GM12878 (cell line): ENCODE data around the gene HSPB1. TPM values are rescaled to one million over a fixed set of nuclear protein-coding genes. Genes with fewer than 3 reads are reported as not detected.

Experiments
- ATAC-seq: fragments of 200-7000 bp; cut with Tn5 transposase; 3 replicates; pipeline ENCODE4 v1.9.1; 2020; ENCODE audit warnings: mild to moderate bottlenecking, moderate library complexity
- BruUV-seq: library from RNA; stranded (reverse); fragments of 400-500 nt; replicated peaks from 2 replicates; lab custom pipeline; 2021; lab: Mats Ljungman, UMichigan
- CTCF ChIA-PET: fragments of 300-600 bp; sonication (Branson Sonifier 250); formaldehyde crosslinking; extraction: SDS; loops from one replicate; lab custom pipeline; 2021; ENCODE audit warnings: inconsistent platforms; lab: Yijun Ruan, JAX
- POLR2A ChIA-PET: fragments of 350-600 bp; formaldehyde crosslinking; extraction: SDS; loops from one replicate; lab custom pipeline; 2021; ENCODE audit warnings: inconsistent platforms; lab: Charles Lee
- RAD21 ChIA-PET: fragments of 300-600 bp; sonication (Branson Sonifier 250); formaldehyde crosslinking; loops from one replicate; lab custom pipeline; 2023; ENCODE audit warnings: antibody characterized with exemption; ENCODE audit not compliant: unreplicated experiment; lab: Charles Lee
- SMC1A ChIA-PET: fragments of 300-600 bp; sonication (Branson Sonifier 250); formaldehyde crosslinking; loops from one replicate; lab custom pipeline; 2023; ENCODE audit not compliant: unreplicated experiment, uncharacterized antibody; lab: Charles Lee
- DNase-seq: peaks from one replicate; pipeline ENCODE4 v3.0.0-alpha.2; 2011; ENCODE audit warnings: low read depth, low spot score
- FAIRE-seq: peaks from 3 replicates; lab custom pipeline; 2011; peaks lifted over from hg19 to GRCh38; lab: Jason Lieb, UNC
- H2AFZ ChIP-seq: 2 replicates; pipeline ENCODE4 v1.6.0; 2011; ENCODE audit warnings: low read depth, low read length, control low read depth; ENCODE audit not compliant: control insufficient read depth
- H3K27ac ChIP-seq: 2 replicates; pipeline ENCODE4 v1.5.1; 2011; ENCODE audit warnings: control low read depth; ENCODE audit not compliant: control insufficient read depth, insufficient read depth
- H3K27me3 ChIP-seq, 2 experiments: replicated peaks in 1 of 2; 2 replicates each; pipeline versions ENCODE4 v1.6.0 to v1.6.1; 2011; ENCODE audit warnings: low read length in 1 of 2; ENCODE audit not compliant: control insufficient read depth in 2 of 2, insufficient read depth in 2 of 2
- H3K36me3 ChIP-seq, 2 experiments: 2 replicates each; pipeline ENCODE4 v1.5.1; 2011; ENCODE audit warnings: low read length in 1 of 2; ENCODE audit not compliant: control insufficient read depth in 2 of 2, insufficient read depth in 2 of 2
- H3K4me1 ChIP-seq: 2 replicates; pipeline ENCODE4 v1.6.1; 2011; ENCODE audit warnings: mild to moderate bottlenecking, low read length, moderate library complexity, mixed read lengths; ENCODE audit not compliant: control insufficient read depth, insufficient read depth
- H3K4me2 ChIP-seq: 2 replicates; pipeline ENCODE4 v1.6.0; 2011; ENCODE audit warnings: control low read depth; ENCODE audit not compliant: control insufficient read depth, insufficient read depth
- H3K4me3 ChIP-seq: fragments of 200-600 bp; sonication (generic); 2 replicates; pipeline ENCODE4 v1.5.1; 2016
- H3K79me2 ChIP-seq: 2 replicates; pipeline ENCODE4 v1.6.0; 2011; ENCODE audit warnings: low read length; ENCODE audit not compliant: control insufficient read depth, insufficient read depth
- H3K9ac ChIP-seq: 2 replicates; pipeline ENCODE4 v1.8.0; 2011; ENCODE audit warnings: low read length, control low read depth, mixed read lengths; ENCODE audit not compliant: control insufficient read depth, insufficient read depth
- H3K9me3 ChIP-seq: replicated peaks from 3 replicates; pipeline ENCODE4 v1.5.1; 2011; ENCODE audit warnings: mild to moderate bottlenecking, low read length; ENCODE audit not compliant: control insufficient read depth, insufficient read depth
- H4K20me1 ChIP-seq: 2 replicates; pipeline ENCODE4 v1.6.0; 2011; ENCODE audit not compliant: control insufficient read depth, insufficient read depth
- CBFB ChIP-seq: IDR thresholded peaks from 2 replicates; pipeline ENCODE4 v1.6.1; 2016; ENCODE audit warnings: antibody characterized with exemption, low read depth
- EP300 ChIP-seq, 2 experiments: fragments of 150-350 bp in 1 of 2; IDR thresholded peaks; 2 replicates each; pipeline ENCODE4 v1.6.1; 2011 to 2012; ENCODE audit warnings: low read depth in 2 of 2, low read length in 2 of 2, borderline replicate concordance in 1 of 2, improper control_type of control experiment in 1 of 2, inconsistent platforms in 1 of 2; ENCODE audit not compliant: control insufficient read depth in 1 of 2
- HDAC2 ChIP-seq: fragments of 200-600 bp; sonication (generic); IDR thresholded peaks from 2 replicates; pipeline ENCODE4 v1.6.1; 2017
- IKZF2 ChIP-seq, 2 experiments: fragments of 450-650 bp; IDR thresholded peaks; 2 replicates each; pipeline ENCODE4 v1.6.1; 2017; ENCODE audit warnings: mild to moderate bottlenecking in 2 of 2, moderate library complexity in 2 of 2
- IRF3 ChIP-seq: fragments of 450-650 bp; IDR thresholded peaks from 2 replicates; pipeline ENCODE4 v1.6.1; 2014; ENCODE audit warnings: mild to moderate bottlenecking
- MAX ChIP-seq: IDR thresholded peaks from 2 replicates; pipeline ENCODE4 v1.6.1; 2012; ENCODE audit warnings: low read depth, low read length, improper control_type of control experiment
- MYC ChIP-seq: IDR thresholded peaks from 2 replicates; pipeline ENCODE4 v1.6.1; 2011; ENCODE audit warnings: mild to moderate bottlenecking, low read length, moderate library complexity, inconsistent platforms; ENCODE audit not compliant: insufficient read depth, insufficient replicate concordance, insufficient read length, severe bottlenecking
- NR2F1 ChIP-seq: fragments of 450-650 bp; conservative IDR thresholded peaks from 2 replicates; pipeline ENCODE4 v1.6.1; 2017; ENCODE audit warnings: mild to moderate bottlenecking
- PML ChIP-seq: IDR thresholded peaks from 2 replicates; pipeline ENCODE4 v1.6.1; 2012; ENCODE audit warnings: low read length, inconsistent platforms
- RAD51 ChIP-seq: fragments of 450-650 bp; IDR thresholded peaks from 2 replicates; pipeline ENCODE4 v1.6.1; 2016; ENCODE audit warnings: moderate library complexity, mild to moderate bottlenecking, inconsistent platforms
- RBBP5 ChIP-seq: fragments of 200-600 bp; sonication (generic); conservative IDR thresholded peaks from 2 replicates; pipeline ENCODE4 v1.6.1; 2016
- REST ChIP-seq: IDR thresholded peaks from 2 replicates; pipeline ENCODE4 v1.6.1; 2012; ENCODE audit warnings: mild to moderate bottlenecking, low read depth, low read length
- YY1 ChIP-seq: IDR thresholded peaks from 2 replicates; pipeline ENCODE4 v1.6.1; 2011; ENCODE audit warnings: low read depth, mild to moderate bottlenecking, low read length
- WGBS: methylation state at CpG from one replicate; pipeline ENCODE4 v1.1.6; 2016; ENCODE audit warnings: low lambda C conversion rate; ENCODE audit not compliant: insufficient replicate concordance, insufficient coverage; ENCODE audit errors: missing lambda C conversion rate; 5-methylcytosine and 5-hydroxymethylcytosine counted together
- in situ Hi-C: fragments of 300-500 bp; cut with MboI; formaldehyde crosslinking; loops from 9 replicates; pipeline ENCODE4 v1.14.3; 2018; ENCODE audit warnings: mixed read lengths
- intact Hi-C: fragments of 100-400 bp; cut with micrococcal nuclease; formaldehyde crosslinking; loops from one replicate; pipeline ENCODE4 v1.14.2; 2022; ENCODE audit not compliant: unreplicated experiment
- polyA plus RNA-seq, 11 experiments: library from polyadenylated mRNA; depleted of rRNA in 4 of 11; unstranded in 6 of 11; stranded (reverse) in 5 of 11; fragments of >200 nt; fragmentation: Nextera tagmentation in 4 of 11; fragmentation: Illumina TruSeq in 1 of 11; extraction: Ambion mirVana in 4 of 11; extraction: Trizol in 1 of 11; gene quantifications; 1 replicate in 1 of 11; 2 replicates in 10 of 11; pipeline versions ENCODE4 v1.2.1 to v1.2.3, GENCODE V29; 2011 to 2016; ENCODE audit warnings: inconsistent platforms in 2 of 11, missing spikeins in 2 of 11, low read depth in 1 of 11
- total RNA-seq, 4 experiments: library from RNA; depleted of rRNA in 3 of 4; stranded (reverse); fragments of >200 nt in 3 of 4; fragmentation: Illumina TruSeq in 1 of 4; extraction: Trizol in 1 of 4; gene quantifications; 2 replicates each; pipeline versions ENCODE4 v1.2.1 to v1.2.3, GENCODE V29; 2013 to 2021

The HSPB1 gene
- total and polyA plus RNA-seq, 10 of the 15 experiments (the other 5 are each of a cell fraction or from before 2014, with no cell fraction given), result 13.7 to 297 (median 62.0) TPM

GRCh38 chr7:76337147-76337546, 34.7 kb downstream of the HSPB1 start:
- TF ChIP-seq RBBP5, result no peak
- no peak for TF ChIP-seq IRF3
- TF ChIP-seq YY1, result no peak
- no peak for TF ChIP-seq MYC
- no peak for TF ChIP-seq NR2F1
- TF ChIP-seq PML, result no peak
- no peak for TF ChIP-seq HDAC2
- no peak for TF ChIP-seq REST
- no peak for TF ChIP-seq EP300 (IDR thresholded peaks at IDR 0.05; ENCODE audit: borderline replicate concordance in 1 of 2, control insufficient read depth in 1 of 2, low read depth in 2 of 2, low read length in 2 of 2)
- TF ChIP-seq RAD51, result no peak
- TF ChIP-seq CBFB, result no peak
- TF ChIP-seq MAX, result no peak
- TF ChIP-seq IKZF2 (IDR thresholded peaks at IDR 0.05), result no peak
- BruUV-seq, result no TSS peak
- peaks cover 5% of the 10 kb centered on the region; the same call in 1 of the 2 replicates for H4K20me1 ChIP-seq
- no peak for DNase-seq
- H3K4me2 ChIP-seq, result no peak overlapping the region
- no peak overlapping the region for H3K9ac ChIP-seq
- in situ Hi-C loops (no loop called here), intact Hi-C loops (no loop called here)
- peaks cover 77% of the 10 kb centered on the region for H3K79me2 ChIP-seq
- no peaks in the 10 kb centered on the region for H3K4me1 ChIP-seq
- H3K27ac ChIP-seq, result no peak overlapping the region
- H3K9me3 ChIP-seq, result no peaks in the 10 kb centered on the region
- 84% methylated on average over 6 of the region's 6 CpGs for WGBS
- peaks cover 5 to 10% of the 10 kb centered on the region in 2 experiments; a peak in 3 of 4 replicates for H3K36me3 ChIP-seq
- no peak overlapping the region for H2AFZ ChIP-seq
- RAD21 ChIA-PET, result no interaction called here
- no peaks in the 10 kb centered on the region for H3K27me3 ChIP-seq
- POLR2A ChIA-PET, result no interaction called here
- ATAC-seq, result no peak
- CTCF ChIA-PET, result no interaction called here
- H3K4me3 ChIP-seq, result no peak overlapping the region
- SMC1A ChIA-PET, result no interaction called here
- no peak for FAIRE-seq
